GM19099 (cell line): ENCODE measurements around the gene GPR141.

ENCODE experiments used
- POLR2A ChIP-seq: IDR thresholded peaks from 3 replicates; pipeline ENCODE4 v1.6.1; 2011; ENCODE audit warnings: low read depth; ENCODE audit not compliant: insufficient read length; ENCODE audit errors: extremely low read depth

Gene GPR141

DNA sequence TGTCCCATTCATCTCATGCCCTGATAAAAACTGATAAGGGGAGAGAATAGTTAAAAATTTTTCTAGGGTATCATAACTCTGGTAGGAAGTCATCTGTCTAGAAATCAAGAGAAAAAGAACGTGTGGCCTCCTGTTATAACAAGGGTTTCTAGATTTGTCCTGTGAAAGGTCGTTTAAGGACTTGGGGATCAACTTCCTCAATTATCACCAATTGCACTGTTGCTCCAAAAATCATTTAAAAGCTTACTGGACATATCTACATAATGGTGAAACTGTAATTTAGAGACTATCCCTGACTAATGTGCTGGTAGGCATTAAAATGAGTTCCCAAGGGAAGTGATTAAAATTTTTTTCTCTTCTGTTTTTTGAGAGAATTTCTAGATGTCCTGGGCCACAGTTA is 58.2 kb downstream of the GPR141 start:
- TF ChIP-seq POLR2A = no peak

DNA sequence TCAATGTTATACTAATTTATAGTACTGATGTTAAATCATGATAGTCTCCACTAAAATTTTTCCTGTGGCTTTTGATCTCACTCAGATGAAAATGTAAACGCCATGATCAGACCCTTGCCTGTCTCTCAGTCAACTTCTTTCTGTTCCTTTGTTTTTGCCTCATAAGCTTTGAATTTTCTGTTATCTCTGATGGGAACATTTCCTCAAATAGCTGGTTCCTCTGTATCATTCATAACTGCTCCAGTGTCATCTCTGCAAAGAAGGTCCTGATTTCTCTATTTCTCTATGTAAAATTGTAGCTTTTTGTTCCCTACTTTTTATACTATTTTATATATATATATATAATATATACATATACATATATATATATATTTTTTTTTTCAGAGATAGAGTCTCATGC is 67.5 kb downstream of the GPR141 start:
- no peak for TF ChIP-seq POLR2A

DNA sequence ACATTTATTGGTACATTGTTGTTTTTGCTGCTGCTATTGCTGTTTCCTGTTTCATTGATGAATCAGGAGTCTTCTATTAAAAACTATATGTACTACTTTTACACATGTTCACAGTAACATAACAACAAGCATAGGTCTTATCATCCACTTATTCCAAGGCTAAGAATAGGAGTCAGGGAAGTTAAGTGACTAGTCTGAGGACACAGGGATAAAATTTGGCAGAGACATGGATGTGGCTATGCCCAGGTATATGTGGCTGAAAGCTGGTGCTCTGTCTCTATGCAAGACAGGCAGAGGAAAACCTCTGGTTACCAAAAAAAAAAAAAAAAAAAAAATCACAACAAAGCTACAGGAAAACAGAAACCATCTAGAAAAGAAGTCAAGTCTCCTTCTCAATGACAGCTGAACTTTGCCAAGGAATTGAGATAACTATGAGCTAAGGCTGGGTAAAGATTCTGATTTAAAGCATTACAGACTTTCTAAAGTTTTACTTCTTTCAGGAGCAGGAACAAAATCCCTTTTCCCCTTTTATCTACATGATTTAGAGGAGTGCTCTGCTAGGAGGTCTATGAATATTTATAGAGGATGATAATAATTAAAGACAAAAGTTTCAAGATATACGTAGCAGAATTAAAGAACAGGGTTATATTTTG is 70.0 kb downstream of the GPR141 start:
- no peak for TF ChIP-seq POLR2A

DNA sequence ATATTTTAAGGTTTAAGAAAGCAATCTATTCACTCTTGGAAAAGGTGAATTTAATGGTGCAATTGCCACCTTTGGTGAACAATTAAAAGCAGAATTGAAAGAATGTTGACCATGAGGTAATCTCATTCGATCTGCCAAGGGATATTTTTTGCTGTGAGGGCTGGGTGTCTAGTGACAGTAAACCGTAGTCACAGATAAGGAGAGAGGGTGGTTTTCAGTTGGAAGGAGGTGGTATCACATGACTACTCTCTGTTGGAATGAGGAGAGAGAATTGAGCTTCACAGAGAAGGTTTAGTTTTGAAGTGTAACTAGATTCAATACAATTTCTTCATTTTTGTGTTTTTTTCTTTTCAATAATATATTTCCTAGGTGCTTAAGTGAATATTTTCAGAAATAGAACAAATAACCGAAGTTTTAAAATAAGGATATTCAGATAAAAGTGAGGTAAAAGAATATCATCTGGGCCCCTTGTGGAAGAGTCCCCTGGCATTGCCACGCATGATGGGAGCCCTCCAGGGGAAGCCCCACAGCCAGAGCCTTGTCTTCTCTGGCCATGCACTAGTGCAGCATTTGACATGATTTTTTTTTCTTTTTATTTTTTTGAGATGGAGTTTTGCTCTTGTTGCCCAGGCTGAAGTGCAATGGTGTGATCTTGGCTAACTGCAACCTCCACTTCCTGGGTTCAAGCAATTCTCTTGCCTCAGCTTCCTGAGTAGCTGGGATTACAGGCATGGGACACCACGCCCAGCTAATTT is 73.4 kb downstream of the GPR141 start:
- no peak for TF ChIP-seq POLR2A

DNA sequence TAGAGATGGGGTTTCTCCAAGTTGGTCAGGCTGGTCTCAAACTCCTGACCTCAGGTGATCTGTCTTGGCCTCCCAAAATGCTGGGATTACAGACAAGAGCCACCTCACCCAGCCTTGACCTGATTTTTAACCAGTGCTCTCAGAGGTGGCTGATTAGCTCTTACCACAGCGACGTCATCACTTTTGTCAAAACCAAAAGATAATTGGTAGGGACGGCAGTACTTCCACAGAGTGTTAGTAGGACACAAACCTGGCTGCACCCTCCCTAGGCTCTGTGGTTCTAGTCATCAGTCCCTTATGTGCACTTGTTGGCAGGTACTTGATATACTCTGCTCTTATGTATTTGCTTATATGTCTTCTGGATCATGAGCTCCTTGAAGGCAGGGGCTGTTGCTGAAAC is 74.0 kb downstream of the GPR141 start:
- TF ChIP-seq POLR2A = no peak

DNA sequence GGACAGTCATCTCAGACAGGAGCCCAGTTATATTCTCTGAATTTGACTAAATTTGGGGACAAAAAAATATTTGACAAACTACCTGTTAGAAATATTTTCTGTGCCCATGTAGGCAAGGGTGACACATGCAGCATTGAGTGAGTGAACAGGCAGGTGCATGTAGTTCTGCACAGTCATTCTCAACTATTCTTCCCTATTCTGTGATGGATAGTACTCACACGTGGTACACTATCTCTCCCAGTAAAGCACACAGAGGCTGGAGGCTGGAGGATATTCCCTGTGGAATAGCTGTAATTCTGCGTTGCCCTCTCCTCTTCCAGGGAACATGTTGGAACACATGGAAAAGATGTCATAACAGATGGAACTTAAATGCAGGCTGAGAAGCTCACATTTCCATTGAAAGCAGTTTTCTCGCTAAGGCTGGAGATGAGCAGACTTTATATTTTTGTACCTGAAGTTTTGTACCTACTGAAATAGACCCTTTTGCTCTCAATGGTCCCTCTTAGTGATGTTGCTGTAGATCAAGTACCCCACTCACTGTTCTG is 75.0 kb downstream of the GPR141 start:
- no peak for TF ChIP-seq POLR2A

DNA sequence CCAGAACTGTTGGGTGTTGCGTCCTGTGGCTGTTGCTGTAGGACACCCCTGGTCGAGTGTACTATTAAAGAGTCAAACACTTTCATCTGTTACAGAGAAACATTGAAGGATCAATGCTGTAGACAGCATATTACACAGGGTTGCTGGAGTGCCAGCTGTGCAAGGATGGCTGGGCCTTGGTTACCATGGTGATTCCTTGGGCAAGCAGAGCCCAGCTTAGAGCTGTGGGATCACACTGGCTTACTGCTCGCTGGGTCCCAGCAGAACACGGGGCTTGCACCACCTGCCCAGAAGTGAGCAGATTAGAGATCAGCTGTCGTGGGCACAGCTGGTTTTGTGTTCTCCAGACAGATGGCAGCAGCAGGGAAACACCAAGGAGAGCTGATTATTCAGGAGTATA is 76.0 kb downstream of the GPR141 start:
- no peak for TF ChIP-seq POLR2A

DNA sequence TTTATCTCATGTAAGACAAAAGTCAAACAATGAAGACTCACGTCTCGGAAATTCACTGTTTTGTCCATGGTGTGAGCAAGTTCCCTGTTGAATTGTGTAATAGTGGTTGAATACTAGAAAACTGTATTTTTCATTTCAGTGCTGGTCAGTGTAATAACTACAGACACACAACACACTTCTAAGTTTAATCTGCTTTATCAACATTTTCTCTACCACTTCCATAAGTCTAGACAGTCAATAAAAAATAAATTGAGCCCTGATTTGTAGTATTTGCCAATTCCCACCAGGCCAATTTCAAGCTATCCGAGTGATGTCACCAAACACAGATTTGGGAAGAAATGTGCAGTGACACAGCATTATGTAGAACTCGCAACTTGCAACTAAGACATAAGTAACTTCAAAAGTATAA is 81.9 kb downstream of the GPR141 start:
- TF ChIP-seq POLR2A = no peak

DNA sequence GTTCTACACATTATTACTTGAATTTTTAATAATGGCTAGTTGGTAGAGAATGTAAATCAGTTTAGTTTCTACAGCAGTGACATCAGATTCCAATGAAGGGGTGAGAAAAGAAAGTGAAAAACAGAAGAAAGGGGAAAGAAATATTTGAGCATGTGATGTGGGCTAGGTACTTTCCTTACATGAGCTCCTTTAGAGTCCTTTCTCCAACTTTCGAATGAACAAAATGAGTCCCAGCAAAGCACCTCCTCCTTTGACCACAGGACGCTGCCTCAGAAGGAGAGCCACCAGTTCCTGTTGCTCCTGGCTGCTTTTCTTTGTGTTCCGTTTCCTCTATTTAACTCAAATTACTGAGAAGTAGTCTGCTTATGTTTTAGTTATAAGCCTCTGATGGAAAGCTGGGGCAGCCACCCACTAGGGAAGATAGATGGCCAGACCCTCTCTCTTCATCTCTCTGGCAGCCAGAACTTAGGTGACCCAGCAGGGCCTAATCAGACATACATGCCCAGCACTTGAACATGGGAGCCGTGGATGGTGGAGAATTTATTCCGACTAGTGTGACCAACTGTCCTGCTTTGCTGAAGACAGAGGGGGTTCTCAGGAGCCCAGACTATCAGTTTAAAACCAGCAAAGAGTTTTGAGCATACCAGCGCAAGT is 82.4 kb downstream of the GPR141 start:
- TF ChIP-seq POLR2A = no peak

DNA sequence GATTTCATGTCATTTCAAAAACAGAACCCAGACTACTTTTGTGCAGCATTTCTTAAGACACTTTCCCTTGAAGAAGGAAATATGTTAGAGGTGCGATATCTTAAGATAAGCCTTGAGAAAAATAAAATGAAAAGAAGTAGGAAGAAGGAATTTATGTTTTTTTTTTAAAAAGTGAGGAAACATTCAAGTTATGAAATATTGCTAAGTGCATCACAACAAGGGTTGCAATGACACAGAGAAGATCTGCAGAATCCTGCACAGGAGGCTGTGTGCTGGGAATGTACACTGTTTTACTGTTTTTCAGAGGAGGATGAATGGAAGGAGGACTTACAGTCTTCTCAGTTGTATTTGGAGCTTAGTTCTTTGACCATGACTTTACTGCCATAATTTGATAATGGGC is 85.0 kb downstream of the GPR141 start:
- TF ChIP-seq POLR2A = no peak

DNA sequence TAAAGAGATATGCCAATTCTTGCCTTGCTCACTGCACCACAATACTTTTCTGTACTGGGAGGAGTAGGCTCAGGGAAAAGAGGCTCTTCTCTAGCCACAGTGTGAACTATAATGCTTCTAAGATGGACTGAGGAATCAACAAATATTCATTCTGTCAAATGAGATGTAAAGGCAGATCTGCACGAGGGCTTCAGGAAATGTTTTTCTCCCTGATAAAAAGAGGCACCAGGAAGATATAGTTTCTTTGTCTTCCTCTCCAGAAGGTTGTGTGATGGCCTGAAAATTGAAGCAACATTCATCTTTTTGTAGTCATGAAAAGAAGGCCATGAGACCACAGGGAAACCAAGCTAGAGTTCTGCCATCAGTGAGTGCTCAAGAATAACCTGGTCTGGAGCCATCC is 85.7 kb downstream of the GPR141 start:
- no peak for TF ChIP-seq POLR2A

DNA sequence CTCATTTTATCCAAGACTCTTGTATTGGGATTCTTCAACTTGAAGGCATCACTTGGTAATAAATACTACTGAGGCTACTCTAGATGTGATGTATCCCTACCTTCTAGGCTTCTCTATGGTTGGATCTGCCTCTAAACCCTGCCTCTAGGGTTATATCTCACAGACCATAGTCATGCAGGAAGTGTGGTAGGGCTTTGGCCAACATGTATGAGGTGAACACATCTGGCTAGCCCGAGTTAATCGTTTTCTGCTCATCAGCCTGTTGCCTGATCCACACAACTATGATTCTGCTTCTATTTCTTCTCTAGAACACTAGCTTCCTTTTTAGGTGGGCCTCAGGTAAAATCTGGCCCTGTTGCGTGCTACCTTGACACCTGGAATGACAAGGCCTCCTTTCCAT is 86.2 kb downstream of the GPR141 start:
- no peak for TF ChIP-seq POLR2A

DNA sequence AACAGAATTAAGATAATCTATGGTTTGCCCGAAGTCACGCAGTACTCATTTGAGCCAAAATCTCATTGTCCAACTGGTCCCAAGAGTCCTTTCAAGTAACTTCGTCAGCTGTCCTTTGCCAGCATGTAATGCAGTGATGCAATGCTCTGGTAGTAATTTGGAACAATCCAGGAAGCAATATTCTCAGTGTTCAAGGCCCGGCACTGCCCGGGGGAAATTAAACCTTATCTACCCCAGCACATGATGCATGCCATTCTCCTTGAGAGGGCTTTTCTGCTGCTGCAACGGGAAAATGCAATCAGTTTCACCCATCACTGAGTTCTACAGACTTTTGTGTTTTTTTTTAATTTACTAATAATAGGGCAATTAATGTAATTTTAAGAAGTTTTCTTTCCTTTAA is 87.3 kb downstream of the GPR141 start:
- TF ChIP-seq POLR2A = no peak

DNA sequence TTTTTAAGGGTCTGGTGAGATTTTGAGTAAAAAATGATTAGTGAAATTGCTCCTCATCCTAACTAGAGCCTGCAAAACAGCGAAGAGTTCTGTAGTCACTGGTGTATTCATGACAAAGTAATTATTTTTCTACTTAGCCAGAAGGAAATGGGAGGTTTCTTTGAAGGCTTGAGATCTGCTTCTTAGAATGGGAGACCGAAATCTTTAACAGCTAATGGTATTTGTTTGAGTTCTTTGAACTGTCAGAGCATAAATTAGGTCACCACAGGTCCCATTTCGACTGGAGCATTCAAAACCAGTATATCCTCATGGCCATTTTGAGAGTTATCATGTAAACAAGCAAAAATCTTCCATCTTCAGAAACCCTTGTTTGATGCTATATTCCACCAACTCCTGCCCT is 87.8 kb downstream of the GPR141 start:
- TF ChIP-seq POLR2A = no peak

DNA sequence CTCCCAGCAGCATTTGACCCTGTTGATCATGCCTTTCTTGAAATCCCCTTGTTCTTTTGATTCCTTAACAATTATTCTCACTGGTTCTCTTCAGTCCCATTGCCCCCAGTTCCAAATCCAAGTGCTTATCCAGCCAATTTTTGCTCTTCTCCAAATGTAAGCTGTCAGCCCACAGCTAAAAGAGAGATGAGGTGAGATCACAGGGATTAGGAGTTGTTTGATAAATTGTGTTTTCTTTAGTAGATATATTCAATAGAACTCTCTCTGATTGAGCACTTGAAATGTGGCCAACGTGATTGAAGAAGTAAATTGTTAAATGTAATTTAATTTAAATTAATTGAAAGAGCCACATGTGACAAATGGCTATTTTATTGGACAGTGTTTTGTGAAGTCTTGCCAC is 88.2 kb downstream of the GPR141 start:
- no peak for TF ChIP-seq POLR2A

DNA sequence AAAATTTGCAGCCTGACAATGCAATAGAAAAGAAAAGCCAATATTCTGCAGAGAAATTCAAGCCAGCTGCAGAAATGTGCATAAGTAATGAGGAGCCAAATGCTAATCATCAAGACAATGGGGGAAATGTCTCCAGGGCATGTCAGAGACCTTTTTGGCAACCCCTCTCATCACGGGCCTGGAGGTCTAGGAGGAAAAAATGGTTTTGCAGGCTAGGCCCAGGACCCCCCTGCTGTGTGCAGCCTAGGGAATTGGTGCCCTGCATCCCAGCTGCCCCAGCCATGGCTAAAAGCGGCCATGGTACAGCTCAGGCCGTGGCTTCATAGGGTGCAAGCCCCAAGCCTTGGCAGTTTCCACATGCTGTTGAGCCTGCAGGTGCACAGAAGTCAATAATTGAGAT is 92.4 kb downstream of the GPR141 start:
- TF ChIP-seq POLR2A = no peak
